ENCODE data around the gene PGBD1.
"Not testable (repeated sequence)": the region's sequence is repeated elsewhere in the genome, so short reads cannot be mapped to it uniquely, and the experiment has no call there.

PGBD1 gene

DNA sequence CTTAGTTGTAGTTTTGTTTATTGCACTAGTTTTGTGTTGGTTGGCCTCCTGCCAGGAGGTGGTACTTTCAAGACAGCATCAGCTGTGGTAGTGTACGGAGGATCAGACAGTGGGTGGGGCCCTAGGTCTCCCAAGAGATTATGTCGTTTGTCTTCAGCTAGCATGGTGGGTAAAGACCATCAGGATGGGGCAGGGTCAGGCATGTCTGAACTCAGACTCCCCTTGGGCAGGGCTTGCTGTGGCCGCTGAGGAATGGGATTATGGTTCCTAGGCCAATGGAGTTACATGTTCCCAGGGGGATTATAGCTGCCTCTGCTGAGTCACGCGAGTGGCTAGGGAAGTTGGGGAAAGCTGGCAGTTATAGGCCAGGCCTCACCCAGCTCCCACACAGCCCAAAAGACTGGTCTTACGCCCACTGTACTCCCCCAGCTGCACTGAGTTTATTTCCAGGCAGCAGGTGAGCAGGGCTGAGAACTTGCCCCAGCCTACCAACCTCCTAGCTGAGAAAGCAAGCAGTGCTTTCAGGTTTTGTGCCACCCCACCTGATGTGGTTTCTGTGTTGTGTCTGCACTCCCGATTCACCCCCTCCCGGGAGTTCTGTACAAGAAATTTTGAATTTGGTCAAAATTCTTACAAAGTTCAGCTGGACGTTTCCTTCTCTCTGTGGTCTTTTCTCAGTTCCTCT lies 29.9 kb downstream of the PGBD1 start:
- DNase-seq = peak; percentile 18
- Histone ChIP-seq H3K4me3 (ENCODE audit: low read depth, low read length) (no peak overlapping the region), H3K4me1 (peaks cover 10% of the 10 kb centered on the region; the same call in 1 of the 2 replicates), H3K9me3 (no peaks in the 10 kb centered on the region), H3K27me3 (no peaks in the 10 kb centered on the region), H3K36me3 (no peaks in the 10 kb centered on the region)
- TF ChIP-seq, protein P1, sequence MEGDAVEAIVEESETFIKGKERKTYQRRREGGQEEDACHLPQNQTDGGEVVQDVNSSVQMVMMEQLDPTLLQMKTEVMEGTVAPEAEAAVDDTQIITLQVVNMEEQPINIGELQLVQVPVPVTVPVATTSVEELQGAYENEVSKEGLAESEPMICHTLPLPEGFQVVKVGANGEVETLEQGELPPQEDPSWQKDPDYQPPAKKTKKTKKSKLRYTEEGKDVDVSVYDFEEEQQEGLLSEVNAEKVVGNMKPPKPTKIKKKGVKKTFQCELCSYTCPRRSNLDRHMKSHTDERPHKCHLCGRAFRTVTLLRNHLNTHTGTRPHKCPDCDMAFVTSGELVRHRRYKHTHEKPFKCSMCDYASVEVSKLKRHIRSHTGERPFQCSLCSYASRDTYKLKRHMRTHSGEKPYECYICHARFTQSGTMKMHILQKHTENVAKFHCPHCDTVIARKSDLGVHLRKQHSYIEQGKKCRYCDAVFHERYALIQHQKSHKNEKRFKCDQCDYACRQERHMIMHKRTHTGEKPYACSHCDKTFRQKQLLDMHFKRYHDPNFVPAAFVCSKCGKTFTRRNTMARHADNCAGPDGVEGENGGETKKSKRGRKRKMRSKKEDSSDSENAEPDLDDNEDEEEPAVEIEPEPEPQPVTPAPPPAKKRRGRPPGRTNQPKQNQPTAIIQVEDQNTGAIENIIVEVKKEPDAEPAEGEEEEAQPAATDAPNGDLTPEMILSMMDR (IDR thresholded peaks at IDR 0.05; ENCODE audit: low read depth, low read length) = no peak

DNA sequence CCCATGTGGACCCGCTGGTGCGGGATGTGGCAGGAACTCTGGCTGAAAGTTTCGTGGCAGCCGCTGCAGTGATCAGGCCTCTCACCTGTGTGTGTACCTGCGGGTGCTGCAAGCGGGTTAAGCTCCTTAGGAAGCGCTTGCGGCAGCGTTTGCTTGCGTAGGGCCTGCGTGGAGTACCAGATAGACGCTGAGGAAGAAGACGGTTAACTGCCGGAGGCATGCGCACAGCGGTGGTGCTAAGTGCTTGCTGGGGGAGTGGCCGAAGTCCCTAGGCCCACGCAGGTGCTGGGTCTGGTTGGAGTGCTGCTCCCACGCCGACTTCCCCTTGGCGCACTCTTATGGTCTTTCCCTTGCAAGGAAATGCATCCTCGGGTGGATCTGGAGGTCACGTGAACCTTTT lies 31.6 kb downstream of the PGBD1 start:
- H3K36me3 ChIP-seq = no peaks in the 10 kb centered on the region
- H3K4me3 ChIP-seq (ENCODE audit: low read depth, low read length) = no peak overlapping the region
- no peaks in the 10 kb centered on the region for H3K9me3 ChIP-seq
- TF ChIP-seq, protein P1 (IDR thresholded peaks at IDR 0.05; ENCODE audit: low read depth, low read length) = no peak
- H3K27me3 ChIP-seq = no peaks in the 10 kb centered on the region
- H3K4me1 ChIP-seq = peaks cover 10% of the 10 kb centered on the region; the same call in 1 of the 2 replicates
- DNase-seq = no peak

DNA sequence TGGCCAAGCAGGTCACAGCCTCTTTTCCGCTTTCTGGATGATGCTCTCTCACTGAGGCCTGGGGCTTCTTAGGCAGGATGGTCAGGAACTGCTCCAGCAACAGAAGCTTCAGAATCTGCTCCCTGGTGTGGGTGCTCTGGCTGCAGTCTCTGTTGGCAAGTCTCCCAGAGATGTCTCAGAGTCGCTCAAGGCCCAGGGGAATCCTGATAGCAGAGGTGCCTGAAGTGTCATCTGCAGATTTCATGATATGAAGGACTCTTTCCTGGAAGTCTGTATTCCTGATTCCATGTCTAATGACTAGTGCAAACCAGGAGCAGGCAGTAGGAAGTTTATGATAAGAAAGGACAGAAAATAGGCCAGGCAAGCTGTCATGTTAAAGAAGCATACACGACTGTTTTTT lies 34.3 kb downstream of the PGBD1 start:
- peak; percentile 74 for DNase-seq
- H3K4me1 ChIP-seq = peaks cover 10% of the 10 kb centered on the region; the same call in 1 of the 2 replicates
- H3K4me3 ChIP-seq (ENCODE audit: low read depth, low read length) = no peak overlapping the region
- no peaks in the 10 kb centered on the region for H3K36me3 ChIP-seq
- no peaks in the 10 kb centered on the region for H3K27me3 ChIP-seq
- H3K9me3 ChIP-seq = no peaks in the 10 kb centered on the region
- TF ChIP-seq, protein P1 (IDR thresholded peaks at IDR 0.05; ENCODE audit: low read depth, low read length) = no peak

DNA sequence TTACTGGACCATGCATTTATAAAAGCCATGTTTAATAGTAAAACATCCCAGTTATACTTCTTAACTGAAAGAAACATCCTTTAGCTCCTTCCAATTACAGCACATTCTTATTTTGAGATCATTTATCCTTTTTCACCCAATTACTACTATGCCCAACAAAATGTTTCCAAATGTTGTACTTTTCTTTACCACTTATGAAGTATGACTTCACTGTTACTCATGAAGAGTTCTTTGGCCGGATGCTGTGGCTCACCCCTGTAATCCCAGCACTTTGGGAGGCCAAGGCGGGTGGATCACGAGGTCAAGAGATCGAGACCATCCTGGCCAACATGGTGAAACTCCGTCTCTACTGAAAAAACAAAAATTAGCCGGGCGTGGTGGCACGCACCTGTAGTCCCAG lies 36.5 kb downstream of the PGBD1 start:
- H3K9me3 ChIP-seq, H3K36me3 ChIP-seq: not testable (repeated sequence)

DNA sequence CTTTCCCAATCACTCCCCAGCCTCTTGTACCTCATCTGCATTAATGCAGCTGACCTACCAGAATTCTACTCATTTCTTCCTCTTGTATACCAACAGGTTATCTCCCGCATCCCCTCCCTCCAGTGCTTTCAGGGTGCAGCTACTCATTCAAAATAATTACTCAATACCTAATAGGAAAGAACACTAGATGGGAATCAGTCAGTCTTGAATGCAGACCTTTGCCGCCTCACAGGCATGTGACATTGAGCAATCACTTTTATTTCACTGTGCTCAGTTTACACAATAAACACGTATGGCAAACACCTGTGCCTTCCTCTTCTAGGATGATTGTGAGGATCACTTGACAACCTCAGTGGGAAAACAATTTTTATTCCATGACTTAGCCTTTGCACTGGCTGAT lies 41.3 kb downstream of the PGBD1 start:
- TF ChIP-seq, protein P1 (IDR thresholded peaks at IDR 0.05; ENCODE audit: low read depth, low read length) = no peak
- no peak for DNase-seq
- H3K4me3 ChIP-seq (ENCODE audit: low read depth, low read length) = no peak overlapping the region
- no peaks in the 10 kb centered on the region for H3K36me3 ChIP-seq
- H3K27me3 ChIP-seq = no peaks in the 10 kb centered on the region
- H3K4me1 ChIP-seq = no peaks in the 10 kb centered on the region
- peaks cover 6% of the 10 kb centered on the region; the same call in 1 of the 2 replicates for H3K9me3 ChIP-seq

More for the DNA sequence above, 36.5 kb downstream of the PGBD1 start:
- DNase-seq; H3K4me1 ChIP-seq; H3K27me3 ChIP-seq; H3K4me3 ChIP-seq (ENCODE audit: low read depth, low read length): not testable (repeated sequence)

DNA sequence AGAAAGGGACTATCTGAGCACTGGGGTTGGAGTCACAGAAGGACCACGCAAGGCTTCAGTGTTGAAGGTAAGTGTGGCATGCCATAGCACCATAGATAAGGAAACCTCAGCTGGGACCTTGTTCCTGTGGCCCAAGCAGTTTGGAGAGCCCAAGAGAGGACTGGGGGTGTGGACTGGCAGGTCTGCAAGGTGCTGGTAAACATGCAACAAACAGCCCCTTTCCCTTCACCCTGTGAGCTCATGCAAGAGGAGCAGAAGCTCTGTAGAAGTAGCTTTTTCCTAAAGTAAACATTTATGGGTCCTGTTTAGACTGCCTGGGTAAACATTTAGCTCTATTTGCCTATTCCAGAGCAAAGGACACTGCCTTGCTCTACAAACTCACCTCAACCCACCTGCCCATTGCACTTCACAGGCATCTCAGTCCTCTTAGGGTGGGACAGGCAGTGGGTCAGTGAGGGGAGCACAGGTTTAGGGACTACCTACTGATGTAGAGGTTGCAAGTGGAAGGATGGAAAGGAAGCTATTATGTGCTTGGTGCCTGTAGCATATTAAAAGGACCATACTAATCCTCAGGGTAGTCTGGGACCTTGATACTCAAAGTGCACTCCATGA lies 42.5 kb downstream of the PGBD1 start:
- H3K4me1 ChIP-seq = no peaks in the 10 kb centered on the region
- H3K4me3 ChIP-seq (ENCODE audit: low read depth, low read length) = no peak overlapping the region
- H3K27me3 ChIP-seq = no peaks in the 10 kb centered on the region
- TF ChIP-seq, protein P1 (IDR thresholded peaks at IDR 0.05; ENCODE audit: low read depth, low read length) = no peak
- H3K36me3 ChIP-seq = no peaks in the 10 kb centered on the region
- no peak for DNase-seq
- peaks cover 6% of the 10 kb centered on the region; the same call in 1 of the 2 replicates for H3K9me3 ChIP-seq
